Stomach smooth muscle (tissue), 2 donors: ENCODE measurements around the gene ACTL8.

Experiments used
- H3K27ac ChIP-seq: one replicate; pipeline ENCODE4 v1.7.0; 2013; ENCODE audit warnings: mild to moderate bottlenecking, low read length, inconsistent platforms
- H3K27me3 ChIP-seq, 2 donors: one replicate each; pipeline ENCODE4 v1.7.0; 2013; ENCODE audit warnings: low read length in 2 of 2; ENCODE audit not compliant: insufficient read depth in 2 of 2, control insufficient read depth in 1 of 2
- H3K36me3 ChIP-seq, 2 donors: one replicate each; pipeline ENCODE4 v1.7.0; 2013; ENCODE audit warnings: low read length in 2 of 2; ENCODE audit not compliant: control insufficient read depth in 2 of 2, insufficient read depth in 2 of 2
- H3K4me1 ChIP-seq: one replicate; pipeline ENCODE4 v1.7.0; 2013; ENCODE audit warnings: low read length; ENCODE audit not compliant: control insufficient read depth, insufficient read depth
- H3K4me3 ChIP-seq, 2 donors: one replicate each; pipeline ENCODE4 v1.7.0; 2013; ENCODE audit warnings: low read length in 2 of 2
- H3K9ac ChIP-seq, 2 donors: one replicate each; pipeline ENCODE4 v1.7.0; 2013; ENCODE audit warnings: low read length in 2 of 2, mild to moderate bottlenecking in 1 of 2
- H3K9me3 ChIP-seq, 2 donors: one replicate each; pipeline ENCODE4 v1.7.0; 2013; ENCODE audit warnings: low read length in 2 of 2; ENCODE audit not compliant: control insufficient read depth in 2 of 2
- donor health status: healthy.
- donor health status: Pancreatic carcinoma.

Gene ACTL8

GRCh38 chr1:17844185-17844826 is 89.2 kb downstream of the ACTL8 start:
- Histone ChIP-seq H3K27me3 (peaks cover 8 to 23% of the 10 kb centered on the region in 2 donors), H3K4me3 (no peak overlapping the region), H3K9me3 (peaks cover 3% of the 10 kb centered on the region in 2 donors), H3K9ac (no peak overlapping the region), H3K27ac (no peak overlapping the region), H3K36me3 (no peaks in the 10 kb centered on the region), H3K4me1 (no peaks in the 10 kb centered on the region)

DNA sequence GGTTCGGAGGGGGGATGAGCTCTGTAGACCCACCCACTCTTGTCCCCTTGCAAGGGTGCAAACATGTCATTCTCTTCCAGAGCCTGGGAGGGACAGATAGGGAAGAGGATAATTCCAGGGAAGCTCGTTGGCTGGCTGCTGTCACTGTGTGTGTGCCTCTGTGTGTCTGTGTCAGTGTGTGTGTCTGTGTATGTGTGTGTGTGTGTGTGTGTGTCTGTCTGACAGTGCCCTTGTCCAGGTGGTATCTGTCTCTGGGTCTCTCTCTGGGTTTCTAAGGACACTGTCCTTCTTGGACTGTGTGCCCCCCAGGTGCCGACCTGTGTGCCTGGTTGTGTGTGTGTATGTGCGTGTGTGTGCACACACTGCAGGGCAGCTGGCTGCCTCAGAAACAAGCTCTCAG is 90.5 kb downstream of the ACTL8 start:
- no peak overlapping the region for H3K4me3 ChIP-seq
- H3K9me3 ChIP-seq = peaks cover 3% of the 10 kb centered on the region in 2 donors
- H3K4me1 ChIP-seq = no peaks in the 10 kb centered on the region
- no peak overlapping the region for H3K9ac ChIP-seq
- H3K27me3 ChIP-seq = peaks cover 8 to 24% of the 10 kb centered on the region in 2 donors
- no peak overlapping the region for H3K27ac ChIP-seq
- no peaks in the 10 kb centered on the region for H3K36me3 ChIP-seq

DNA sequence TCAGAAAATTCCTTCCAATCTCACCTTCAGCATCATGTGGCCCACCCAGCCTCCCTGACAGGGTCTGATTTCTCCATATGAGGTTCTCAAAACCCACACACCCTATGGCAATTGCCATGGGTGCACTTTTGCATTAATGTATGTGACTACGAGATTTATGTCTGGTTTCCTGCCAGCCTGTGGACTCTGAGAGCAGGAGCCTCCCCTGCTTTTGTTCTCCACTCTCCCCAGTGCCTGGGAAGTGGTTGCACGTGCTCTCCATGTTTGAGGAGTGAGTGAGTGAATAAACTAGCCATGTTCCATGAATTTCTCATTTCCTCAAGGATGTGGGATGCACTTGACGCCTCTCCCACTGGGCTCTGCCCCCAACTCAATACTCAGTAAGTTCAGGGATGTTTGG is 91.2 kb downstream of the ACTL8 start:
- Histone ChIP-seq H3K27ac (no peak overlapping the region), H3K9me3 (peaks cover 3% of the 10 kb centered on the region in 2 donors), H3K4me1 (no peaks in the 10 kb centered on the region), H3K9ac (no peak overlapping the region), H3K4me3 (no peak overlapping the region), H3K27me3 (peaks cover 8 to 25% of the 10 kb centered on the region in 2 donors), H3K36me3 (no peaks in the 10 kb centered on the region)

DNA sequence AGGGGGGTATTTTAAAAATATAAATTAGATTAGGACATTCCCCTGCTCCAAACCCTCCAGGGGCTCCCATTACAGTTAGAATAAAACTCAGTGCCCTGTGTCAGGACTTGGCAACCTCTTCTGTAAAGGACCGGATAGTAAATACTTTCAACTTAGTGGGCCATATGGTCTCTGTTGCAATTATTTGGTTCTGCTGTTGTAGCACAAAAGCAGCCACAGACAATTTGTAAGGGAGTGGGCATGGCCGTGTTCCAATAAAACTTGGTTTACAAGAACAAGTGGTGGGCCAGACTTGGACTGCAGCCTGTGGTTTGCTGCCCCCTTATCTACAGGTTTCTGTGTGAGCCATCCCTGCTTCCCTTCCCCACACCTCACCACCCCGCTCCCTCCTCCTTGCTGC is 92.0 kb downstream of the ACTL8 start:
- Histone ChIP-seq H3K36me3 (no peaks in the 10 kb centered on the region), H3K9ac (no peak overlapping the region), H3K27me3 (peaks cover 8 to 23% of the 10 kb centered on the region in 2 donors), H3K4me1 (no peaks in the 10 kb centered on the region), H3K9me3 (peaks cover 3% of the 10 kb centered on the region in 2 donors), H3K4me3 (no peak overlapping the region), H3K27ac (no peak overlapping the region)

GRCh38 chr1:17849216-17849615 is 94.1 kb downstream of the ACTL8 start:
- Histone ChIP-seq H3K27ac (no peak overlapping the region), H3K36me3 (no peaks in the 10 kb centered on the region), H3K27me3 (peaks cover 3 to 10% of the 10 kb centered on the region in 2 donors), H3K9ac (no peak overlapping the region), H3K4me1 (no peaks in the 10 kb centered on the region), H3K4me3 (no peak overlapping the region), H3K9me3 (peaks cover 3% of the 10 kb centered on the region in 2 donors)

GRCh38 chr1:17851056-17851455 is 95.9 kb downstream of the ACTL8 start:
- H3K4me1 ChIP-seq = no peaks in the 10 kb centered on the region
- H3K4me3 ChIP-seq = no peak overlapping the region
- H3K27me3 ChIP-seq = peaks cover 0 to 5% of the 10 kb centered on the region in 2 donors
- H3K27ac ChIP-seq = no peak overlapping the region
- H3K9ac ChIP-seq = no peak overlapping the region
- no peaks in the 10 kb centered on the region for H3K36me3 ChIP-seq
- peaks cover 3% of the 10 kb centered on the region in 2 donors for H3K9me3 ChIP-seq

- Histone ChIP-seq H3K27me3 (peaks cover 0 to 9% of the 10 kb centered on the region in 2 donors), H3K27ac (no peak overlapping the region), H3K9ac (no peak overlapping the region), H3K36me3 (no peaks in the 10 kb centered on the region), H3K4me1 (no peaks in the 10 kb centered on the region), H3K4me3 (no peak overlapping the region), H3K9me3 (peaks cover 3% of the 10 kb centered on the region in 2 donors)
Measured at GRCh38 chr1:17852383-17852782, 97.2 kb downstream of the ACTL8 start.

DNA sequence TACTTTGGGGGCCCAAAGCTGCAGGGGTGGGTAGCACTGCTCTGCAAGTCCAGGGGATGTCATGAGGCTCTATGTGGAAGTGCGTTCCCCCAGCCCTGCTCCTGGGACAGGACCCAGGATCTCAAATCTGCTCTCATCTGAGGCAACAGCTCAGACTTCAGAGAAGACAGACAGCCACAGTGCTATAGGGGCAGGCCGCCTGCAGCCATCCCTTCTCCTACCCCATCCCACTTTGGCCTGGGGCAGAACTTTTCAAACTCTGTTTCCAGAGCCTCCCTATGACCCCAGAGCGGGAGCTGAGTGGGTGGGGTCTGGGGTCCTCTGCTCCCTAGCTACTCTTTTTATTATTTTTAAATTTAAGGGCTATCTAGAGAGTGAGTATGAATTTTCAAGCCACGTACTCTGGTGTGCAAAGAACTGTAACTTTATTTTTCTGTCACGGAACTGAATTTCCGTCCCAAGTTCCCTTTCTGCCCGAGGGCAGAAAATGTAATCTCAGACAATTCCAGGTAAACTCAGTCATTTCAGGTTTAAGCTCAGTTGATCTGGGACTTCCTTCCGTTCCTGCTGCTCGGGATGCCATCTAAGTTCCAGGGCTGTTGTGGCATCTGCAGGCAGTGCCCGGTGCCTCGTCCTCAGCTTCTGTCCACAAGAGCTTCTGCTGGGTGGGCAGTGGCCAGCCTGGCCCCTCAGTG is 98.3 kb downstream of the ACTL8 start:
- no peak overlapping the region for H3K27ac ChIP-seq
- H3K4me3 ChIP-seq = no peak overlapping the region
- H3K27me3 ChIP-seq = peaks cover 0 to 10% of the 10 kb centered on the region in 2 donors
- no peaks in the 10 kb centered on the region for H3K4me1 ChIP-seq
- H3K9me3 ChIP-seq = peaks cover under 1% of the 10 kb centered on the region in 2 donors
- H3K9ac ChIP-seq = no peak overlapping the region
- H3K36me3 ChIP-seq = no peaks in the 10 kb centered on the region

DNA sequence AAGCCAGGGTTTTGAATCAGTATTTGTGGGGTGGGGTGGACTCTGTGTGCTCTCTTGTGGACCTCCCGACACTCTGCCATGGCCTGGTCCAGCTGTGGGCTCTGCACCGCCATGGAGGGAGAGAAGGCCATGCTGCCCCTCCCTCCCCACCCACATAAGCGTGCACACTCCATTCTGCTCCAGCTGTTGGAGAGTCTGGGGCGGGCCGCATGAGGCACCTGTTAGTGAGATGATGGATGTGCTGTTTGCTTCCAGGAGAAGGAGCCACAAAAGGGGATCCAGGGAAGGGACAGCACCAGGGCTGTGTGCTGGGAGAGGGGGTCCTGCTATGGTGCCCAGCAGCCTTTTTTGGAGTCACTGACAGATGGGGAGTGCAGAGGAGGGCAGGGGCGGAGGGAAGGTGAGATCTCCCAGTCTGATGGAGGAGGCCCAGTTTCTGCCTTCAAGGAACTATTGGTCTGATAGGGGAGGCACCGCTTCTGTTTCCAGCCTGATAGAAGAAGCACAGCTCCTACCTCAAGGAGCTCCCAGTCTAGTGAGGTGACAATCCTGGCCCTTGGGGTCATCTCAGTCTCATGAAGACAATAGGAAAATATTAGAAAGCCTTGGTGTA is 101.5 kb downstream of the ACTL8 start:
- Histone ChIP-seq H3K27ac (no peak overlapping the region), H3K36me3 (no peaks in the 10 kb centered on the region), H3K4me3 (no peak overlapping the region), H3K9ac (no peak overlapping the region), H3K4me1 (no peaks in the 10 kb centered on the region), H3K27me3 (peaks cover 0 to 14% of the 10 kb centered on the region in 2 donors), H3K9me3 (no peaks in the 10 kb centered on the region)

DNA sequence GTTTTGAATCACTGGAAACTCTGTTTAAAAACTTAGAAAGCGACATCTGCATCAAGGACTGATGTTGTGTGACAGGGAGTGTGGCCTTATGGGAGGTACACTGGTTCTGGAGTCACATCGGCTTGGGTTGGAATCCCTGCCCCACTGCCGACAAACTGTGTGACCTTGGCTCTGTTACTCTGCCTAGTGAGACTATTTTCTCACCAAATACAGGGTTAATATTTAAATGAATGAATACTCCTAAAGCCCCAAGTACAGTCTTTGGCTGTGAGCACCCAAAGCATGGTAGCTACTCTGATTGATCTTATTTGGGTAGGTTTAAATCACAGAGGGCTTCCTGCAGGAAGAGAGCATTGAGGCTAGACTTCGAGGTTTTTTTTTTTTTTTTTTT is 102.0 kb downstream of the ACTL8 start:
- Histone ChIP-seq H3K9me3 (no peaks in the 10 kb centered on the region), H3K9ac (no peak overlapping the region), H3K27me3 (peaks cover 0 to 15% of the 10 kb centered on the region in 2 donors), H3K27ac (no peak overlapping the region), H3K4me3 (no peak overlapping the region), H3K36me3 (no peaks in the 10 kb centered on the region), H3K4me1 (no peaks in the 10 kb centered on the region)

GRCh38 chr1:17857996-17858395 is 102.9 kb downstream of the ACTL8 start:
- Histone ChIP-seq H3K36me3 (no peaks in the 10 kb centered on the region), H3K27me3 (peaks cover 0 to 15% of the 10 kb centered on the region in 2 donors), H3K4me3 (no peak overlapping the region), H3K9me3 (no peaks in the 10 kb centered on the region), H3K9ac (no peak overlapping the region), H3K4me1 (no peaks in the 10 kb centered on the region), H3K27ac (no peak overlapping the region)
